GDM1 (cell line): ENCODE results near the gene MRPL40.
A peak's percentile ranks its signal among the peaks of the same experiment; 100 is the strongest.
"Not testable (repeated sequence)": the region's sequence is repeated elsewhere in the genome, so short reads cannot be mapped to it uniquely, and the experiment has no call there.

Source experiments
- DNase-seq: peaks from one replicate; lab custom pipeline; 2025; lab: John Stamatoyannopoulos, UW

The MRPL40 gene

DNA sequence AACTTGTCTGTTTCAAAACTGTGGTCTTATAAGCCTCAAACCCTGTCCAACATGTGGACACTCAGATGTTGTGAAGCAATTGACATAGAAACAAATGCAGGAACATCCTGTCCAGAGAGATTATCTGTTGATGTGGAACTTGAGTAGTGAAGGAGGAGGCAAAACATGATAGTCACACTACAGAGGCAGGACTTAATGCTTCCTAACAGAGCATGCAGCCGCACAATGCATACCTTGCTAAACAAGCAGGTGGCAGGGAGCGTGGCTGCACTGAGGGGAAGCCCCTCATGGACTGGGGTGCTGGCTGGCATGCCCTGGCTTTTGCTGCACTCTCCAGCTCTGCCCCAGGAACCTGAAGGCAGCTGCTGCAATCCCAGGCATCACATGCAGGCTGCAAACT lies 9.8 kb downstream of the MRPL40 start:
- DNase-seq, result no peak

DNA sequence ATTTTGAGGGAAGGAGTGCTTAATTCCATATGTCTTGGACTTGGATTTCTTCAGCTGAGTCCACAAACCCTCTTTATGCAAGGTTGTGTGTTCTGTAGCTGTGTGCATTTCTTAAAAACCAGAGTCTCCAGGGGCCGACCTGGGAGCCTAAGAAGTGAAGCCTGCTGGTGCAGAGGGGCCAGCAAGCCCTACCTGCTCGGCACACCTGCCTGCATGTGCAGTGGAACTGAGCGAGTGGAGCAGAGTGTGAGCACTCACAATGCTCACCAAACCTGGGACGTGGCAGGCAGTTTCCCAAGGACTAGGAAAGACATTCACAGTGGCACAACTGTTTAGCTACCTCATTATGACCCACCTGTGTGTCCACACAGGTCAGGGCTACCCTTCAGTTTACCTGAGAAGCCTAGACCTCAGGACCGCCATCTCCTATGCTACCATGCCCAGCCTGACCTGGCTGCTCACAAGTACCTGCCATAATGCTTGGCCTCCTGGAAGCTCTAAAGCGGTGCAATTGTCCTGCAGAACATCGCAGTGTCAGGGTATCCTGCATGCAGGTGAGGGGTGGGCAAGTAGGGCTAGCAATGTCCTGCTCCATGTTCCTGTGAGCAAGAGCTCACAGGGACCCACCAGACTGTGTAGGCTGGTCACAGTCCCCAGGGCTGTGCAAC lies 11.3 kb downstream of the MRPL40 start:
- DNase-seq, result no peak

DNA sequence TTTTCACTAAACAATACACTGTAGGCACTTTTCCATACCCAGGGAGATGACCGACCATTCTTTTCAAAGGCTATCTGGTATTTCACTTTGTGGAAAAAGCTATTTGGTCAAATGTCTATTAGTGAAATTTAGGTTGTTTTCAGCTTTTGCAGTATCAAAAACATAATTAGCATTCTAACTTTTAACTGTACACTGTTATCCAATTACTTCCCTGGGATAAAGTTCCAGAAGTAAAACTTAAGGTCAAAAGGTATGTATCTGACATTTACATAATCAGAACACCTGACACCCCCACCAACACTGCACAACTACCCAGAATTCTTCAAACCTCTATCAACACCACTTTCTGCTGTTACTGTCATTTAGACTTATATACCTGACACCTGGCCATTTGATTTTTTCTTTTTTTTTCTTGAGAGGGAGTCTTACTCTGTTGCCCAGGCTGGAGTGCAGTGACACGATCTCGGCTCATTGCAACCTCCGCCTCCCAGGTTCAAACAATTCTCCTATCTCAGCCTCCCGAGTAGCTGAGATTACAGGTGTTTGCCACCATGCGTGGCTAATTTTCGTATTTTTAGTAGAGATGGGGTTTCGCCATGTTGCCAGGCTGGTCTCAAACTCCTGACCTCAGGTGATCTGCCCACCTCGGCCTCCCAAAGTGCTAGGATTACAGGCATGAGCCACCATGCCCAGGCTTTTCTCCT lies 13.1 kb downstream of the MRPL40 start:
- not testable (repeated sequence) for DNase-seq

DNA sequence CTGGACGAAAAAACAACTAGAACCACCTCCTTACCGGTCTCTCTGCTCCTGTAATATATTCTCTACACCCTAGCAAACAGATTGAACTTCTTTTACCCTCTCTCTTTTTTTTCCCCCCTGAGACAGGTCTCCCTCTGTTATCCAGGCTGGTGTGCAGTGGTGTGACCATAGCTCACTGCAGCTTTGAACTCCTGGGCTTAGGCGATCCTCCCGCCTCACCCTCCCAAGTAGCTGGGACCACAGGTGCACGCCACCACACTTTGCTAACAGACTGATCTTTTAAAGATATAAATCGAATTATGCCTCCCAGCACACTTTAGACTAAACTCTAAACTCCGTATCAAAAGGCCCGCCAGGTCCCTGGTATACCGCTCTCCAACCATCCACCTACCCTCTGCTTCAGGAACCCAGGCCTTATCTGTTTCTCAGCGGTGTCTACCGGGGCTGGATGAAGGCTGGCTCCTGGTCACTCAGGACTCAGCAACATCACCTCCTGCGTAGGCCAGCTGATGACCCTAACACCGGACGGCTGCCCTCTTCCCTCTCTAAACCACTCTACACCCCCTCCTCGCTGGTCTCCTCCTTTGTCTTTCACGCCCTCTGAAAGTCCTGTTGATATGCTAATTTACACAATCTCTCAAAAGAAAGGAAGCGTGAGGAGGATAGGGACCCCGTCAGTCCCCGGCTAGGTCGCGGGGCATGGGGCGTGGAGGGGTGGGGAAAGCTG lies 14.4 kb downstream of the MRPL40 start:
- DNase-seq, result no peak

DNA sequence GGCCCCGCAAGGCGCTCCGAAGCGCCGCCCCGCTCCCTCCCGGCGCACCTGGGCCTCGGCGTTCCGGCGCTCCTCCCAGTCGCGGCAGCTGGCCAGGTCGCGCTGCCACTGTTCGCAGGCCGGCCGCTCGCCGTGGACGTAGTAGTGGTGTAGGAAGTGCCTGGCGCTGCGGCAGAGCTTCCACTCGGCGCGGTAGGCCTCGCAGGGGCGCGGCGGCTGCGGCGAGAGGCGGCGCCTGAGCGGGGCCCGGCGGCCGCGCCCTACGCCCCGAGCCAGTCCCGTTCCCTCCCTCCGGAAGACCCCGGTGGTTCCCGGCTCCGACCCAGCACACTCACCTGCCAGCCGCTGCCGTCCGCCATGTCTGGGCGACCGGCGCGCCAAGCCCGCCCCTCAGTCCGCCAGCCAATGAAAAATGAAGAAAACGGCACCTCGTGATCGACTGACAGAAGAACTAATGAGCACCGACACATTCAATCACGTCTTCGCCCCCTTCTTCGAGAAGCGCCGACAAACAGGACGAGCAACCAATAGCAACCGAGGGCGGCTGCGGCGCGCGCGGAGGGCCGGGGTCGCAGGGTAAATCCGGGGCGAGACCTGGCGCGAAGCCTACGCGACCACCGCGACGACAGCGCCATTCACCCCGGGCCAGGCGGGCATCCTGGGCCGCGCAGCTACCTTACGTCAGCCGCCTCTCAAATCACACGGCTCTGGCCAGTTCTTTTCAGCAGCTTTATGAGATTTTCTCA lies 15.2 kb downstream of the MRPL40 start, which contains the start of gene C22orf39:
Gene C22orf39, minus strand, starts transcription at position 382 of the 746 bp plus-strand sequence. Its CDS starts 23 bp downstream, at position 359.
- peak; percentile 87 for DNase-seq

DNA sequence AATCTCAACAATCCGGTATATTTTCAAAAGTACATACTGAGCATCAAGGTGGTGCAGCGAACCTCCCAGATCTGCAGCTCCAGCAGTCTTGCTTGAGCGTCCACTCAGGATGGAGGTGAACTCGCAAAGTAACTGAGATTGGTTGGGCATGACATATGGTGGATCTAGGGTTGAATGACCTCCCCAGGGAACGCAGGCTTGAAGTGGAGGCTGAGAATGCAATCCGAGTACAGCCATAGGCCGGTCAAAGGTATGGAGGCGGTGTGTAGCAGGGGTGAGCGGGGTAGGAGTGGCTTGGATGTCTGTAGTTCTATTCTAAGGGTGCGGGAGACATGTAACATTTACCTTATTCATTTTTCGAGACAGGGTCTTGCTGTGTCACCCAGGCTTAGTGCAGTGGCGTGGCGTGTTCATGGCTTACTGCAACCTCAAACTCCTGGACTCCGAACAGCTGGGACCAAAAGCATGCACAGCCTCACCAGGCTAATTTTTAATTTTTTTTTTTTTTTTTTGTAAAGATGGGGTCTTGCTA lies 15.8 kb downstream of the MRPL40 start:
- DNase-seq, result no peak

DNA sequence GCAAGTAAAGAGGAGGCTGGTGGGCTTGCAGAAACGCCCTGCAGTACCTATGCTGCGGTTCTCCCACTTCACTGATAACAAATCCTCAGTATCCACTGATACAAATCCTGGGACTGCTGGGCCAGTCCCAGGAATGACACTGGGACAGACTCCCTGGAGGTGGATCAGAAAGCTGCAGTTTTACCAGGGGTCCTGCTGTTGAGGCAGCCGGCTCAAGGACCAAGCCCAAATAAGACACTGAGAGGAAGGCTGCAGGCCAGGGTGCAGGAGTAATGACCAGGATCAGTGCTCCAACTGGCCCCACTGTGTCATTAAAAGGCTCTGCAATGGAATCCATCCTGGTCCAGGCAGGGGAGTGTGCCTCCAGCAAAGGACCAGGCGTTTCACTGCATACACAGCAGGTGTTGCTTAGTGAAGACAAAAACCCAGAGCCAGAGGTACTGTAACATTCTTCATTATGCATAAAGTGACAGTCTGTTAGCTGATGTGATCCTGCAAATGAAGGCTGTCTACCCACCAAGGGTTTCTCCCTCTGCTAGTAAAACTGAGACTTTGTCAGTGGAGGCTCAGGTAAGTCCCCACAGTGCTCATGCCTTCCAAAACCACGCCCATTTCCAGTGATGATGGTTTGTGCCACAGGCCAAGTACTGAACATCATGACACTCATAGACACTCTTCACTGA lies 16.5 kb downstream of the MRPL40 start:
- no peak for DNase-seq

DNA sequence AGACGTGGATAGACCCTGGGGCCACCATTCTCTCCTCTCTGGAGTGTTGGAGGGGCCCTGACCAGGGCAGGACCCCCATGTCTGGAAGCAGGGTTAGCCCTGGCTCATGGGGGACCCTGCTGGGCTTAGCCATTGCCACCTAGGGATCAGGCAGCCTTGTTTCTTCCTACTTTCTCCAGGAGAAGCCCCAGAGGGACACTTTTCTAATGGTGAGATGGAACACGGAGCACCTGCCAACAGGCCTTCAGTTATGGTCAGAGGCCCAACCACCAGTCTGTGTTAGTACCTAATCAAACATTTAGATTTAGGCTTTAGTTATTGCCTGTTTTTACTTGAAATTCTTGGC lies 17.1 kb downstream of the MRPL40 start:
- DNase-seq, result no peak

DNA sequence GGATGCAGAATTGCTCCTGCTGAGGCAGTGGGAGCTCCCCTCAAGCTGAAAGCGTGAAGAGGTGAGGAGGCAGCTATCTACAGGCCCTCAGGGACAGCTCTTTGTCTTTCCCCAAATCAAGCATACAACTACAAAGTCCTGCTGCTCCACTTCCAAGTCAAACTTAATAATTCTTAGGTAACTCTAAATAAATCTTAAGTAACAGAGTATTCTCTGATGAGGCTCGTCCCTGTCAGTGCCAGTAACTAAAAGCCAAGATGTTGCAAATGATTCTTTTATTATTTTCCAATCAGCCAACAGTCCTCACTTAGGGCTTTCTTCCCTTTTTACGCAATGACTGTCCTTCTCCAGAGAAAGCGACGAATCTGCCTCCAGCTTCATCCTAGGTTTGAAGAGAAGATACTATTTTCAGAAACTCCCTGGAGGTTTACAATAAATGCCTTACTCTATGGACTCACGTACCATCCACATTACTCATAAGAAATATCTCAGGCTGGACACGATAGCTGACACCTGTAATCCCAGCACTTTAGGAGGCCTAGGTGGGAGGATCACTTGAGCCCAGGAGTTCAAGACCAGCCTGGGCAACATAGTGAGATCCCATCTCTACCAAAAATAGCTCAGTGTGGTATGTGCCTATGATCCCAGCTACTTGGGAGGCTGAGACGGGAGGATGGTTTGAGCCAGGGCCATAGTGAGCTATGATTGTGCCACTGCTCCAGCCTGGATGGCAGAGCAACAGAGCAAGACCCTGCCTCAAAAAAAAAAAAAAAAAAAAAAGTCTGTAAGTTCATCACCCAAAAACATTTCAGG lies 18.2 kb downstream of the MRPL40 start:
- no peak for DNase-seq

DNA sequence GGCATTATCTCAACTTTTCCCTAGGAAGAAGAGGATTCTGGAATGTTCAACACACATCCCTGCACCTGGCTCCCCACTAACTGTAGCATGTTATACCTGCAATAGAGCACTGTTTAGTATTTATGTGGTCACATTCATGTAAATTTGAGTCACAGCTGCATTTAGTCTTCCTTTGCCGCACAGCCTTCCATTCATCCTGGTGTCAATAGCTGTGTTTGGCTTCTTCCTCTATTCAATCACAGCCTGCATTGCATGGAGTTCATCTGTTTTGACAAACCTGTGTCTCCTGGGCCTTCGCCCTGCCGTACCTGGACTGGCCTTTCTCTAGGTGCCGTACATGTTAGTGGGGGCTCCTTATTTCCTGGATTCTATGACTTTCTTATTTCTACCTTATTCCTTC lies 19.2 kb downstream of the MRPL40 start:
- no peak for DNase-seq

DNA sequence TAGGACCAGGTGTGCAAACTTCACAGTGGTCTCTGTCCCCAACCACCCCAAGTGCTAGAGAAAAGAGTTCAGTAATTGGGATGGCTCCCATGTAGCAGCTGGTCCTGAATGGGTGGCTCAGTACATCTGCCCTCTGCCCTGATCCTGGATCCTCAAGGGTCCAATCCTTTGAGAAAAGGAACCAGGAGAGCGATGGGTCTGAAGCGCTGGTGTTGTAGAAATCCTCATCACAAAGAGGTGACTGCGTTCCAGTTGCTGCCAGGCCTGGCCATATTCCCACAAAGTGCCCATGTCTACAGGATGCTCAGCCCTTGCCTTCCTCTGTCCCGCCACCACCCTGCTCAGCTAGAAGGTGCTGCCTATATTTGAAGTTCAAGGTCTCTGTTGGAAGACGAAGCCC lies 21.4 kb downstream of the MRPL40 start:
- DNase-seq, result no peak

DNA sequence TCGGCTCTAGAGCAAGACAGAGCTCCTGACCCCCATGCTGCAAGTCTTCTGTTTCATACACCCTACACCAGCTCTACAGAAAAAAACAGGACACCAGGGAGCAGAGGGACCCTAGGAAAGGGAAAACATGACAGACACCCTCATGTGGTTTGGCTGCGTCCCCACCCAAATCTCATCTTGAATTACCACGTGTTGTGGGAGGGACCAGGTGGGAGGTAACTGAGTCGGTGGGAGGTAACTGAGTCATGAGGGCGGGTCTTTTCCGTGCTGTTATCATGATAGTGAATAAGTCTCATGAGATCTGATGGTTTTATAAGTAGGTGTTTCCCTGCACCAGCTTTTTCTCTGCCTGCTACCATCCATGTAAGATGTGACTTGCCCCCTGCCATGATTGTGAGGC lies 21.8 kb downstream of the MRPL40 start:
- DNase-seq, result no peak

DNA sequence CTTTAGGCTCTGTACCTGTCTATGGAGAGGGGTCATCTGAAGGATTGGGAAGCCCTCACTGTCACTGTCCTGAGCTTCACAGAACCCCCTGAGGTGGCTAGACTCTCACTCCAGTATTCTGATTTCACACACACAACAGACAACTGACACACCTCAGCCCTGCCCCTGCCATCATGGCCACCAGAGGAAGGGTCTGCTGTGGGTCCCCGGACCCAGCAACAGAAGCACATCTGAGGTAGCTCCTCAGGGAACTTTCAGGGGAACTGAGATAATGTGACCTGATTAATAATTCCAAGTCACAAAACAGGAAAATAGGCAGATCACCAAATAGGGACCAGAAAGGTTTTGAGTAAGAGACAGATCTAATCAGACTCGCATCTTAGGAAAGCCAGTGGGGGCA lies 22.7 kb downstream of the MRPL40 start:
- no peak for DNase-seq

DNA sequence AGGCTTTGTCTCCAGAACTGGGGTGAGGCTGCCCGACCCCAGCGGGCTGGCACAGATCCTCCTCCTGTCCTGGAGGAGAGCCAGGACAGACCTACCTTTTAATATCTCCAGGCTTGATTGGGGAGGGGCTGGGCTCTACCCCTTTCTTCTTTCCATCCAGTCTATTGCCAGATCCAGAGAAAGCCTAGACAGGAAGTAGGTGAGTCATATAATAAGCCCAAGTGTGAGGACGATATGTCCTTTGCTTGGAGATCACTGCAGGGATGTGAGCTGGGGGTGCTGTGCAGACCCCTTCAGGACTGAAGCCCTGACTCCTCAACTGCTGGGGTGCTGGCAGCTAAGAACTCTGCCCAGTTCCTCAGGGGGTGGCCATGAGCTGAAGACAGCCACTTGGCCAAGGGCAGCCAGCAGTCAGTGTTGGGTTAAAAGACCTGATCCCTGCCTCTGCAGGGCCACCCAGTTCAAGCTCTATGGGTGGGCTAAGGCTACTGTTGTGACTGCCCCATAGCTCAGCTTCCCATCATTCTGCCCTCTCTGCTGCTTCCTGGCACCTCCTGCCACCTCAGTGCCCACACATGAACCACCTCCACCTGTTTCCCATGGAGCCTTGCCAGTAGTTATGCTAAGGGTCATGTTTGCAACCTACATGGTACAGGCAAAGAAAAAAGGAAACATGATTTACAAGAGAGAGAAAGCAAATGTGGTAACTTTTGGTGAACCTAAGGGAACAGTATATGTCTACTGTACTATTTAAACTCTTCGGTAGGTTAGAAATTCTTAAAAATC lies 23.4 kb downstream of the MRPL40 start:
- DNase-seq, result no peak

DNA sequence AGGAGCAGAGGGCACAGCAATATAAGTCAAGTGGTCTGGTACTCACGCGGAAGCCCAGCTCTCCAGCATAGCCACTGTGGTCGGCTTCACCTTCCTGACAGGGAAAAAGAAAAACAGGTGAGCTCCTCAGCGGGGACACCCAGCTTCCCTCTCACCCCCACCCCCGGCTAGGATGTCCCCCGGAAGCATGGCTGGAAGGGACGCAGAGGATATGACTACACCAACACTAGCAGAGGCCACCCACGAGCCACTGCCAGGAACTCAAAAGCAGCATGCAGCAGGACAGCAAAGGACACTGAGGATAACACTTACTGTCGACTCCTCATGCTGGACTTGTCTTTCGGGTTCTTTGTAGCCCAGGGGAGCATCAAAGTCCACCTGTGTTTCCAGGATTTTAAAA lies 24.2 kb downstream of the MRPL40 start:
- no peak for DNase-seq

DNA sequence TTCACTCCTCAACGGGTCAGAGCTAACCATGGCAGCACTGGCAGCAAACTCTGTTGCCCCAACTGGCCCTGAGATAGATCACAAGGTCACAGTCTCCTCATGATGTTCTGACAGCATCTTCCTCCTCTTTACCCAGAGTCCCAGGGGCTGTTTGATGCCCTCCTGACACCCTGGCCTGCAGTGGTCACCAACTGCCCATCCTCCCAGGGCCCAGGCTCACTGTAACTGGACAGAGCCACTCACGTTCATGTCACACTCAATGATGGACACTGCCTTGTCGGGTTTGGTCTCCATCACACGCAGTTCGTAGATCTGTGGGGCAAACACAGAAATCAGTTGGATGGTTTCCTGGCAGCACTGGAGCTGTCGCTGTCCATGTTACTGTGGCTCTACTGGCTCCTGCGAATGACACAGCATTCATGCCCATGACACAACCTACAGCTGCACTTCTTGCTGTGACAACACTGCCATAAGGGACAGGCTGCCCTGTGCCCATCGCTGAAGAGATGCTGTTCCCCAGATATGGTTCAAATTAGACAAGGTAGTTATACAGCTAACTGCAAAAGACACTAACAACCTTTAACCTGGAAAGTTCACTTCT lies 25.6 kb downstream of the MRPL40 start:
- DNase-seq, result no peak

DNA sequence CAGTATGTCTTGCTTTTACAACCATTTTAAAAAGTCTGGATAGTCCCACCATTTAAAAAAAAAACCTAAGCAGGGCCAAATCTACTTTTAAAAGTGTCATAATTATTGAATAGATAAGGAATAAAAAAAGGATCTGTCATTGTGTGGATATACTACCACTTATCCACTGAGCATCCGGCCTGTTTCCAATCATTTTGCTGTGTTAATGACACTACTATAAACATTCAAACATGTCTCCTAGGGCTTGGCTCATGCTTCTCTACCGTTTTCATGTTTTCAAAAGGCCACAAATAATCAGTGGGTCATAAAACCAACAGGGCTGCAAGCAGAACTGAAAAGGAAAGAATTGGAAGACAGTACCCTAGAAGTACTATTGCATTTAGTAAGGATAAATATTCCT lies 27.7 kb downstream of the MRPL40 start:
- DNase-seq, result no peak

DNA sequence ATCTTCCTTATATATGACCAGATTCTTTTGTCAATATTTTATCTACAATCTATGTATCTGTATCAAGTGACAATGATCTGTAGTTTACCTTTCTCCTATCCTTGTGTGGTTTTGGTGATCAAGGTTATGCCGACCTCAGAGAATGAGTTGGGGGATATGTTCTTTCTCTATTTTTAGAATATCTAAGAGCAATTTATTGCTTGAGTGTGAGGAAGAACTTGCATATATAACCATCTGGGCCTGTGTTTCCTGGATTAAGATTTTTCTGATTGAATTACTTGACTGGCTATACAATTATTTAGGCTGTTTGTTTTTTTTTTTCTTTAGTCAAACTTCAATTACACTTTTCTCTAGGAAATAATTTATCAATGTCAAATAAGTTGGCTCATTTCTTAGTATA lies 29.2 kb downstream of the MRPL40 start:
- DNase-seq, result no peak

DNA sequence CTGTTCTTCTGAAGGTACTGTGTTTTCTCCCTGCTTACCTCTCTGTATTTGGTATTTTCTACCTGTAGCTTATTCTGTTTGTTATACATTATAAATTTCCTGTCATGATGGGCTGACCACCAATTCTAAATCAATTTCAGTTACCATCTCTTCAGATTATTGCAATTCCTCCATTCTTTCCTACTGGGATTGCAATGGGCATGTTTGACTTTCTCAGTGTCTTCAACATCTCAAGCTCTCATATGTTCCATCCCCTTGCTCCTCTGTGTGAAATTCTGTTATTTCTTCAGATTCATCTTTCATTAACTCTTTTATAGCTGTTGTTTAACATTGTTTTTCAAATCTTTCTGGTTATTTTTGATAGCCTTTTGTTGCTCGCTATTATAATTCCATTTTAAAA lies 30.7 kb downstream of the MRPL40 start:
- DNase-seq, result no peak
